K562 (cell line): ENCODE results near the gene SNX9. TPM values are rescaled to one million over a fixed set of nuclear protein-coding genes. Genes with fewer than 3 reads are reported as not detected.
A peak's percentile ranks its signal among the peaks of the same experiment; 100 is the strongest.

Experiments used
- E2F3 ChIP-seq: fragments of 250-450 bp; sonication (Bioruptor Pico); IDR thresholded peaks from 2 replicates; pipeline ENCODE4 v1.4.0; 2020; ENCODE audit warnings: mild to moderate bottlenecking
- ETS2 ChIP-seq: IDR thresholded peaks from 2 replicates; pipeline ENCODE4 v1.6.1; 2016; ENCODE audit warnings: borderline replicate concordance, missing genetic modification characterization, mild to moderate bottlenecking, moderate library complexity, missing compliant biosample characterization; ENCODE audit not compliant: poor library complexity, severe bottlenecking
- FOXJ2 ChIP-seq: fragments of 200-800 bp; sonication (Bioruptor generic); IDR thresholded peaks from 2 replicates; pipeline ENCODE4 v1.6.1; 2016; ENCODE audit warnings: missing genetic modification characterization, missing compliant biosample characterization
- HCFC1 ChIP-seq: IDR thresholded peaks from 2 replicates; pipeline ENCODE4 v1.6.1; 2012; ENCODE audit warnings: low read depth, low read length, improper control_type of control experiment
- HMG20B ChIP-seq: fragments of 250-450 bp; sonication (Bioruptor Pico); IDR thresholded peaks from 2 replicates; pipeline ENCODE4 v1.5.0; 2021; ENCODE audit warnings: mild to moderate bottlenecking
- HMGN3 ChIP-seq: IDR thresholded peaks from 2 replicates; pipeline ENCODE4 v1.6.1; 2011; ENCODE audit warnings: borderline replicate concordance, low read depth, mild to moderate bottlenecking, mixed read lengths, low read length; ENCODE audit not compliant: insufficient read length; ENCODE audit errors: extremely low read depth
- HOXB6 ChIP-seq: fragments of 250-450 bp; sonication (Bioruptor Pico); IDR thresholded peaks from 2 replicates; pipeline ENCODE4 v1.5.1; 2022; ENCODE audit warnings: mild to moderate bottlenecking, borderline replicate concordance
- MCM2 ChIP-seq: fragments of 450-650 bp; IDR thresholded peaks from 2 replicates; pipeline ENCODE4 v1.6.1; 2017; ENCODE audit warnings: low read depth, mild to moderate bottlenecking
- MTF1 ChIP-seq: fragments of 250-450 bp; sonication (Bioruptor Pico); IDR thresholded peaks from 2 replicates; pipeline ENCODE4 v1.9.0; 2021; ENCODE audit warnings: moderate library complexity, mild to moderate bottlenecking, inconsistent platforms, borderline replicate concordance
- MYNN ChIP-seq, 2 experiments: sonication (generic); formaldehyde crosslinking in 1 of 2; IDR thresholded peaks; 2 replicates each; pipeline versions ENCODE4 v1.5.0 to v1.6.1; 2016 to 2020; ENCODE audit warnings: antibody characterized with exemption in 1 of 2, missing genetic modification reagents in 1 of 2
- NCOA4 ChIP-seq: fragments of 450-650 bp; IDR thresholded peaks from 2 replicates; pipeline ENCODE4 v1.6.1; 2018; ENCODE audit warnings: mild to moderate bottlenecking; ENCODE audit not compliant: partially characterized antibody
- NFYB ChIP-seq: IDR thresholded peaks from 2 replicates; pipeline ENCODE4 v1.6.1; 2011; ENCODE audit warnings: mild to moderate bottlenecking, moderate library complexity; ENCODE audit not compliant: insufficient read length; ENCODE audit errors: extremely low read depth
- NR2C1 ChIP-seq, 2 experiments: fragments of 450-650 bp; IDR thresholded peaks; 2 replicates each; pipeline ENCODE4 v1.6.1; 2017; ENCODE audit warnings: mild to moderate bottlenecking in 2 of 2, antibody characterized with exemption in 1 of 2, inconsistent platforms in 1 of 2, missing compliant biosample characterization in 1 of 2, missing genetic modification characterization in 1 of 2
- PHF8 ChIP-seq: fragments of 200-600 bp; sonication (generic); IDR thresholded peaks from 2 replicates; pipeline ENCODE4 v1.6.1; 2012; ENCODE audit warnings: mixed run types, mild to moderate bottlenecking, inconsistent platforms, low read length, moderate library complexity, borderline replicate concordance
- POLR3A ChIP-seq: IDR thresholded peaks from 2 replicates; pipeline ENCODE4 v1.6.1; 2011; ENCODE audit warnings: borderline replicate concordance, mild to moderate bottlenecking, moderate library complexity; ENCODE audit not compliant: insufficient read length, insufficient read depth; ENCODE audit errors: extremely low read depth
- PRDM10 ChIP-seq: fragments of 450-650 bp; IDR thresholded peaks from 2 replicates; pipeline ENCODE4 v1.6.1; 2018; ENCODE audit not compliant: partially characterized antibody
- RBBP5 ChIP-seq: fragments of 200-600 bp; sonication (generic); IDR thresholded peaks from 2 replicates; pipeline ENCODE4 v1.6.1; 2012; ENCODE audit warnings: borderline replicate concordance, mild to moderate bottlenecking, low read length, control low read depth, inconsistent platforms; ENCODE audit not compliant: insufficient read depth, poor library complexity, severe bottlenecking
- RFX7 ChIP-seq: fragments of 250-450 bp; sonication (Bioruptor Pico); IDR thresholded peaks from 2 replicates; pipeline ENCODE4 v1.5.1; 2021; ENCODE audit warnings: mild to moderate bottlenecking
- SOX6 ChIP-seq: fragments of 450-650 bp; IDR thresholded peaks from 2 replicates; pipeline ENCODE4 v1.6.1; 2014; ENCODE audit warnings: mild to moderate bottlenecking
- TAL1 ChIP-seq: fragments of 450-650 bp; IDR thresholded peaks from 2 replicates; pipeline ENCODE4 v1.6.1; 2016; ENCODE audit warnings: mild to moderate bottlenecking
- U2AF1 ChIP-seq: fragments of 200-400 bp; formaldehyde crosslinking; optimal IDR thresholded peaks from 2 replicates; pipeline ENCODE3; 2017; ENCODE audit warnings: mild to moderate bottlenecking, low read depth, low read length, moderate library complexity
- YY1 ChIP-seq, 3 experiments: IDR thresholded peaks; 2 replicates each; pipeline ENCODE4 v1.6.1; 2011; ENCODE audit warnings: low read length in 2 of 3, mild to moderate bottlenecking in 2 of 3, moderate library complexity in 2 of 3, borderline replicate concordance in 1 of 3, control low read depth in 1 of 3, low read depth in 1 of 3; ENCODE audit not compliant: insufficient read depth in 3 of 3, insufficient replicate concordance in 2 of 3, control insufficient read depth in 1 of 3, insufficient read length in 1 of 3; ENCODE audit errors: extremely low read depth in 1 of 3
- ZNF79 ChIP-seq: fragments of 250-450 bp; sonication (Bioruptor Pico); IDR thresholded peaks from 2 replicates; pipeline ENCODE4 v1.4.0; 2020; ENCODE audit warnings: low read depth, mild to moderate bottlenecking, moderate library complexity
- polyA plus RNA-seq, 8 experiments: library from polyadenylated mRNA; depleted of rRNA in 4 of 8; stranded (reverse) in 5 of 8; unstranded in 3 of 8; fragments of >200 nt; fragmentation: Nextera tagmentation in 2 of 8; fragmentation: Illumina TruSeq in 1 of 8; extraction: Ambion mirVana in 2 of 8; extraction: Trizol in 1 of 8; gene quantifications; 2 replicates each; pipeline versions ENCODE4 v1.2.1 to v1.2.3, GENCODE V29; 2011 to 2014; ENCODE audit warnings: inconsistent platforms in 1 of 8, missing spikeins in 1 of 8
- total RNA-seq, 7 experiments: library from RNA; depleted of rRNA in 6 of 7; stranded (reverse); fragments of >200 nt in 6 of 7; fragmentation: Illumina TruSeq in 2 of 7; extraction: Trizol in 2 of 7; gene quantifications; 2 replicates each; pipeline versions ENCODE4 v1.2.1 to v1.2.3, GENCODE V29; 2011 to 2021; ENCODE audit warnings: low replicate concordance in 1 of 7
- TF ChIP-seq, protein P1 (sequence below): fragments of 450-650 bp; formaldehyde crosslinking; IDR thresholded peaks from 2 replicates; pipeline ENCODE4 v1.4.0; 2022; ENCODE audit warnings: missing genetic modification characterization

Gene SNX9
- total and polyA plus RNA-seq, 9 of the 15 experiments (the other 6 are each of a cell fraction or from before 2014, with no cell fraction given): 6.0 to 81.7 (median 57.1) TPM

- TF ChIP-seq PRDM10 (no peak), E2F3 (CRISPR knock-in tag) (no peak), HMG20B (CRISPR knock-in tag) (no peak), SOX6 (peak; percentile 91), ETS2 (tag) (no peak), ZNF79 (CRISPR knock-in tag) (0 out of 2 replicates have a peak, but pooled peaks have one; percentile 16), U2AF1 (no peak), MTF1 (CRISPR knock-in tag) (no peak), TAL1 (no peak), NR2C1 (IDR thresholded peaks at IDR 0.05) (no peak), NR2C1 (tag; IDR thresholded peaks at IDR 0.05) (no peak), MYNN (IDR thresholded peaks at IDR 0.05) (no peak), MYNN (CRISPR knock-in tag; IDR thresholded peaks at IDR 0.05) (no peak), MCM2 (no peak), YY1 (IDR thresholded peaks at IDR 0.05; ENCODE audit: borderline replicate concordance in 1 of 3, control insufficient read depth in 1 of 3, extremely low read depth in 1 of 3, insufficient read depth in 3 of 3, insufficient read length in 1 of 3, insufficient replicate concordance in 2 of 3, low read depth in 1 of 3, low read length in 2 of 3) (no peak), PHF8 (no peak), HOXB6 (CRISPR knock-in tag) (no peak), FOXJ2 (no peak), RBBP5 (no peak), POLR3A (no peak), HMGN3 (no peak), NFYB (no peak), NCOA4 (no peak), HCFC1 (no peak), RFX7 (CRISPR knock-in tag) (no peak)
- TF ChIP-seq, protein P1, sequence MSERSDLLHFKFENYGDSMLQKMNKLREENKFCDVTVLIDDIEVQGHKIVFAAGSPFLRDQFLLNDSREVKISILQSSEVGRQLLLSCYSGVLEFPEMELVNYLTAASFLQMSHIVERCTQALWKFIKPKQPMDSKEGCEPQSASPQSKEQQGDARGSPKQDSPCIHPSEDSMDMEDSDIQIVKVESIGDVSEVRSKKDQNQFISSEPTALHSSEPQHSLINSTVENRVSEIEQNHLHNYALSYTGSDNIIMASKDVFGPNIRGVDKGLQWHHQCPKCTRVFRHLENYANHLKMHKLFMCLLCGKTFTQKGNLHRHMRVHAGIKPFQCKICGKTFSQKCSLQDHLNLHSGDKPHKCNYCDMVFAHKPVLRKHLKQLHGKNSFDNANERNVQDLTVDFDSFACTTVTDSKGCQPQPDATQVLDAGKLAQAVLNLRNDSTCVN: no peak
Observed at GRCh38 chr6:157861814-157862213, 38.8 kb downstream of the SNX9 start (continued).
